Heart left ventricle (tissue), 16 donors: ENCODE measurements around the gene TBL1XR1. TPM values are rescaled to one million over a fixed set of nuclear protein-coding genes. Genes with fewer than 3 reads are reported as not detected.
A peak's percentile ranks its signal among the peaks of the same experiment; 100 is the strongest.

Experiments
- ATAC-seq, 4 donors: fragments of 200-7000 bp; cut with Tn5 transposase; one replicate each; pipeline ENCODE4 v1.9.1; 2020 to 2022; ENCODE audit warnings: moderate library complexity in 4 of 4, mild to moderate bottlenecking in 3 of 4, moderate number of reproducible peaks in 1 of 4
- DNase-seq, 5 donors: peaks; one replicate each; pipeline ENCODE4 v3.0.0-alpha.2; 2020
- H3K27ac ChIP-seq, 12 donors: fragments of 200-600 bp; sonication (generic) in 4 of 12; one replicate each; pipeline versions ENCODE4 v1.5.0 to v1.8.0; 2016 to 2022; ENCODE audit warnings: mild to moderate bottlenecking in 2 of 12
- H3K27me3 ChIP-seq, 9 donors: fragments of 200-600 bp; sonication (generic) in 2 of 9; one replicate each; pipeline versions ENCODE4 v1.5.1 to v1.8.0; 2016 to 2022; ENCODE audit warnings: mild to moderate bottlenecking in 3 of 9
- H3K36me3 ChIP-seq, 9 donors: fragments of 200-600 bp; sonication (generic) in 2 of 9; one replicate each; pipeline versions ENCODE4 v1.5.0 to v1.8.0; 2018 to 2022; ENCODE audit warnings: mild to moderate bottlenecking in 2 of 9
- H3K4me1 ChIP-seq, 12 donors: fragments of 200-600 bp; sonication (generic) in 4 of 12; one replicate each; pipeline versions ENCODE4 v1.5.0 to v1.8.0; 2016 to 2022; ENCODE audit warnings: mild to moderate bottlenecking in 3 of 12
- H3K4me3 ChIP-seq, 12 donors: fragments of 200-600 bp; sonication (generic) in 4 of 12; one replicate each; pipeline versions ENCODE4 v1.5.0 to v1.8.0; 2017 to 2022; ENCODE audit warnings: mild to moderate bottlenecking in 9 of 12, moderate library complexity in 4 of 12
- H3K9me3 ChIP-seq, 12 donors: fragments of 200-600 bp; sonication (generic) in 4 of 12; one replicate each; pipeline versions ENCODE4 v1.5.0 to v1.8.0; 2016 to 2022; ENCODE audit warnings: mild to moderate bottlenecking in 1 of 12
- CTCF ChIP-seq, 12 donors: fragments of 200-600 bp; sonication (generic) in 4 of 12; IDR thresholded peaks; one replicate each; pipeline versions ENCODE4 v1.5.0 to v1.8.0; 2018 to 2022; ENCODE audit warnings: antibody characterized with exemption in 12 of 12, mild to moderate bottlenecking in 5 of 12
- POLR2A ChIP-seq, 2 donors: fragments of 450-650 bp; IDR thresholded peaks; one replicate each; pipeline ENCODE4 v1.6.1; 2017; ENCODE audit warnings: antibody characterized with exemption in 2 of 2, mild to moderate bottlenecking in 2 of 2, moderate library complexity in 2 of 2
- WGBS, 4 donors: extraction: QIAGEN DNeasy Blood & Tissue Kit in 2 of 4; methylation state at CpG; one replicate each; pipeline versions ENCODE4 v1.1.5 to v1.1.7; 2013 to 2018; 5-methylcytosine and 5-hydroxymethylcytosine counted together
- intact Hi-C, 10 donors: fragments of 100-400 bp; cut with DNase I; formaldehyde crosslinking; loops; one replicate each; pipeline versions ENCODE4 v1.11.1 to v1.14.2; 2022
- polyA plus RNA-seq, 2 donors: library from polyadenylated mRNA; stranded (reverse); fragments of 200-250 nt; gene quantifications; one replicate each; pipeline ENCODE4 v1.2.3, GENCODE V29; 2013
- total RNA-seq, 9 donors: library from RNA; depleted of rRNA in 2 of 9; stranded (reverse); fragments of >200 nt in 2 of 9; fragmentation: NEBNext Ultra II Directional in 3 of 9; extraction: Animal tissue kit (Norgen Biotek cat#: 25700) in 3 of 9; gene quantifications; one replicate each; pipeline versions ENCODE4 v1.1.0 to v1.2.4, GENCODE V29; 2016 to 2023
- donor health status: ischemic (EF 13 %, LVEDD 7.1; RV severe dilation, severe dysfunction).
- donor health status: healthy with polysubstance abuse.
- donor health status: DM: no; HTN: yes; CAD: no.
- donor health status: DM: no; HTN: no; CAD: no.
- donor health status: ischemic (EF 25% LVEDD 6.9; RV normal size, moderate dysfunction).
- donor health status: ischemic (EF 25% LVEDD 5.7; RV mildly dilated, moderate dysfunction).
- donor health status: healthy.
- donor health status: DM: yes; HTN: yes; CAD: no.
- donor health status: ischemic (EF 35%, LVEDD 5.7; RV mildly dilated, moderate dysfunction).
- donor health status: nonischemic (EF 11% LVEDD 7.7; RV severe dilation, severe dysfunction).
- donor health status: DM: yes; HTN: yes; CAD: no.
- donor health status: PGD.
- donor health status: ischemic (EF 29% LVEDD 5.4; RV normal size, mild dysfunction).
- donor health status: nonischemic (EF 23%, LVEDD 6.1; RV moderate dilation, normal function).

Gene TBL1XR1
- total and polyA plus RNA-seq, 11 donors, result 24.0 to 176 (median 119) TPM

- ATAC-seq (no peak), DNase-seq (no peak)
- Histone ChIP-seq H3K36me3 (no peaks in the 10 kb centered on the region), H3K27me3 (no peaks in the 10 kb centered on the region), H3K4me1 (peaks cover 0 to 82% (median 54%) of the 10 kb centered on the region in 12 donors), H3K9me3 (no peaks in the 10 kb centered on the region), H3K27ac (no peak overlapping the region), H3K4me3 (no peak overlapping the region)
- TF ChIP-seq CTCF (IDR thresholded peaks at IDR 0.05) (no peak), POLR2A (IDR thresholded peaks at IDR 0.05) (no peak)
- intact Hi-C loops, result loop anchor here in 1 of 10 donors (5.0 kb wide), 1 partner anchor 79 kb away; no protein-coding TSS in a partner anchor
- WGBS, 4 donors, result 73 to 85% (median 78%) methylated on average over 2 of the region's 2 CpGs
These were observed 88.6 kb downstream of the TBL1XR1 start for GRCh38 chr3:177108648-177109047.

- no peaks in the 10 kb centered on the region for H3K9me3 ChIP-seq
- H3K4me1 ChIP-seq, result peaks cover 0 to 88% (median 58%) of the 10 kb centered on the region in 12 donors
- H3K4me3 ChIP-seq, result no peak overlapping the region
- 64 to 78% (median 73%) methylated on average over 6 of the region's 6 CpGs for WGBS, 4 donors
- ATAC-seq (no peak), DNase-seq (no peak)
- no peak for TF ChIP-seq CTCF (IDR thresholded peaks at IDR 0.05)
- TF ChIP-seq POLR2A (IDR thresholded peaks at IDR 0.05), result no peak
- no peaks in the 10 kb centered on the region for H3K36me3 ChIP-seq
- no peaks in the 10 kb centered on the region for H3K27me3 ChIP-seq
- intact Hi-C loops, result loop anchor here in 1 of 10 donors (5.0 kb wide), 1 partner anchor 80 kb away; no protein-coding TSS in a partner anchor
- no peak overlapping the region for H3K27ac ChIP-seq
These were observed 89.6 kb downstream of the TBL1XR1 start for GRCh38 chr3:177107461-177108239.

GRCh38 chr3:177106594-177106993 is 90.7 kb downstream of the TBL1XR1 start:
- Histone ChIP-seq H3K27ac (no peak overlapping the region), H3K27me3 (no peaks in the 10 kb centered on the region), H3K4me1 (peaks cover 0 to 98% (median 67%) of the 10 kb centered on the region in 12 donors), H3K4me3 (no peak overlapping the region), H3K36me3 (no peaks in the 10 kb centered on the region), H3K9me3 (no peaks in the 10 kb centered on the region)
- intact Hi-C loops, result loop anchor here in 1 of 10 donors (5.0 kb wide), 1 partner anchor 81 kb away; no protein-coding TSS in a partner anchor
- no peak for TF ChIP-seq CTCF (IDR thresholded peaks at IDR 0.05)
- no peak for TF ChIP-seq POLR2A (IDR thresholded peaks at IDR 0.05)
- 62 to 67% (median 66%) methylated on average over 3 of the region's 3 CpGs for WGBS, 4 donors
- ATAC-seq (peak in 2 of 4 donors; percentile 34), DNase-seq (no peak)

GRCh38 chr3:177106184-177106583 is 91.1 kb downstream of the TBL1XR1 start:
- intact Hi-C loops, result loop anchor here in 1 of 10 donors (5.0 kb wide), 1 partner anchor 81 kb away; no protein-coding TSS in a partner anchor

More at GRCh38 chr3:177106184-177106583, 91.1 kb downstream of the TBL1XR1 start:
- WGBS, 4 donors, result 61 to 65% (median 63%) methylated on average over 7 of the region's 7 CpGs
- ATAC-seq (peak in 3 of 4 donors; percentile 21 to 43 (median 32)), DNase-seq (no peak)
- Histone ChIP-seq H3K27ac (no peak overlapping the region), H3K36me3 (no peaks in the 10 kb centered on the region), H3K4me3 (no peak overlapping the region), H3K4me1 (peaks cover 0 to 98% (median 66%) of the 10 kb centered on the region in 12 donors), H3K9me3 (no peaks in the 10 kb centered on the region), H3K27me3 (no peaks in the 10 kb centered on the region)
- TF ChIP-seq POLR2A (IDR thresholded peaks at IDR 0.05) (no peak), CTCF (IDR thresholded peaks at IDR 0.05) (no peak)
